NCI-H2196 (cell line): ENCODE measurements around the gene OR1J4.

Experiments used
- DNase-seq: peaks from one replicate; lab custom pipeline; 2025; ENCODE audit not compliant: unreplicated experiment; lab: John Stamatoyannopoulos, UW

Gene OR1J4

GRCh38 chr9:122567901-122568300, 49.0 kb downstream of the OR1J4 start:
- DNase-seq = no peak
